GM13976 (cell line): ENCODE results near the gene SLU7.

Experiments
- DNase-seq: peaks from one replicate; pipeline ENCODE4 v3.0.0; 2012; ENCODE audit warnings: low spot score
- CTCF ChIP-seq: IDR thresholded peaks from 2 replicates; pipeline ENCODE4 v1.5.1; 2012; ENCODE audit warnings: borderline replicate concordance, mild to moderate bottlenecking; ENCODE audit not compliant: insufficient read depth; ENCODE audit errors: extremely low read depth, missing control alignments, control extremely low read depth
- in situ Hi-C: fragments of 300-500 bp; cut with MboI; formaldehyde crosslinking; loops from one replicate; pipeline ENCODE4 v1.12.0; 2022; ENCODE audit warnings: low sequenced_read_pairs, mixed read lengths, inconsistent platforms; ENCODE audit not compliant: unreplicated experiment

SLU7 gene

GRCh38 chr5:160436017-160436416, 17.1 kb upstream of the SLU7 start:
- TF ChIP-seq CTCF: no peak
- in situ Hi-C loops: loop anchor here (5.0 kb wide), 1 partner anchor 41 kb away; no protein-coding TSS in a partner anchor
- DNase-seq: no peak

- TF ChIP-seq CTCF: no peak
- no peak for DNase-seq
- in situ Hi-C loops: loop anchor here (5.0 kb wide), 1 partner anchor 42 kb away; no protein-coding TSS in a partner anchor
Measured at GRCh38 chr5:160435532-160435931, 16.7 kb upstream of the SLU7 start.

GRCh38 chr5:160434022-160434531, 15.2 kb upstream of the SLU7 start:
- no peak for TF ChIP-seq CTCF
- peak; percentile 74 for DNase-seq
- in situ Hi-C loops: no loop called here

- no peak for TF ChIP-seq CTCF
- no peak for DNase-seq
- in situ Hi-C loops: no loop called here
Measured at GRCh38 chr5:160432787-160433186, 13.9 kb upstream of the SLU7 start.

GRCh38 chr5:160432196-160432595, 13.3 kb upstream of the SLU7 start:
- DNase-seq: no peak
- no peak for TF ChIP-seq CTCF
- in situ Hi-C loops: no loop called here

- TF ChIP-seq CTCF: no peak
- in situ Hi-C loops: no loop called here
- DNase-seq: no peak
Measured at GRCh38 chr5:160427607-160428006, 8.7 kb upstream of the SLU7 start.
